HuH-7 (cell line): ENCODE data around the gene TACSTD2.
"Not testable (repeated sequence)": the region's sequence is repeated elsewhere in the genome, so short reads cannot be mapped to it uniquely, and the experiment has no call there.

Experiments
- DNase-seq: peaks from one replicate; pipeline ENCODE4 v3.0.0; 2011; ENCODE audit warnings: low spot score

TACSTD2 gene

GRCh38 chr1:58563715-58564114 is 13.3 kb downstream of the TACSTD2 start:
- DNase-seq = not testable (repeated sequence)

- no peak for DNase-seq
Observed at GRCh38 chr1:58561633-58562032, 15.4 kb downstream of the TACSTD2 start.

GRCh38 chr1:58555393-58555792 is 21.7 kb downstream of the TACSTD2 start:
- no peak for DNase-seq

- DNase-seq = no peak
Observed at GRCh38 chr1:58551186-58552140, 25.6 kb downstream of the TACSTD2 start.

GRCh38 chr1:58549291-58549690 is 27.8 kb downstream of the TACSTD2 start:
- not testable (repeated sequence) for DNase-seq

- DNase-seq = no peak
Observed at GRCh38 chr1:58548371-58548770, 28.7 kb downstream of the TACSTD2 start.

GRCh38 chr1:58546520-58547308 is 30.3 kb downstream of the TACSTD2 start, which contains the start of gene OMA1:
Gene OMA1 (minus strand): TSS chr1:58546726. CDS start chr1:58539294, 7,432 bp downstream.
- DNase-seq = peak; percentile 83

GRCh38 chr1:58545591-58546519 is 31.2 kb downstream of the TACSTD2 start:
- peak; percentile 53 for DNase-seq

GRCh38 chr1:58543260-58543659 is 33.8 kb downstream of the TACSTD2 start:
- no peak for DNase-seq

- no peak for DNase-seq
Observed at GRCh38 chr1:58539553-58539952, 37.5 kb downstream of the TACSTD2 start.

GRCh38 chr1:58538821-58539220 is 38.2 kb downstream of the TACSTD2 start:
- no peak for DNase-seq

- DNase-seq = not testable (repeated sequence)
Observed at GRCh38 chr1:58531842-58532241, 45.2 kb downstream of the TACSTD2 start.

- DNase-seq = no peak
Observed at GRCh38 chr1:58529284-58529683, 47.8 kb downstream of the TACSTD2 start.

GRCh38 chr1:58528518-58528917 is 48.5 kb downstream of the TACSTD2 start:
- no peak for DNase-seq
